ENCODE data around the gene CETN3.

Gene CETN3

DNA sequence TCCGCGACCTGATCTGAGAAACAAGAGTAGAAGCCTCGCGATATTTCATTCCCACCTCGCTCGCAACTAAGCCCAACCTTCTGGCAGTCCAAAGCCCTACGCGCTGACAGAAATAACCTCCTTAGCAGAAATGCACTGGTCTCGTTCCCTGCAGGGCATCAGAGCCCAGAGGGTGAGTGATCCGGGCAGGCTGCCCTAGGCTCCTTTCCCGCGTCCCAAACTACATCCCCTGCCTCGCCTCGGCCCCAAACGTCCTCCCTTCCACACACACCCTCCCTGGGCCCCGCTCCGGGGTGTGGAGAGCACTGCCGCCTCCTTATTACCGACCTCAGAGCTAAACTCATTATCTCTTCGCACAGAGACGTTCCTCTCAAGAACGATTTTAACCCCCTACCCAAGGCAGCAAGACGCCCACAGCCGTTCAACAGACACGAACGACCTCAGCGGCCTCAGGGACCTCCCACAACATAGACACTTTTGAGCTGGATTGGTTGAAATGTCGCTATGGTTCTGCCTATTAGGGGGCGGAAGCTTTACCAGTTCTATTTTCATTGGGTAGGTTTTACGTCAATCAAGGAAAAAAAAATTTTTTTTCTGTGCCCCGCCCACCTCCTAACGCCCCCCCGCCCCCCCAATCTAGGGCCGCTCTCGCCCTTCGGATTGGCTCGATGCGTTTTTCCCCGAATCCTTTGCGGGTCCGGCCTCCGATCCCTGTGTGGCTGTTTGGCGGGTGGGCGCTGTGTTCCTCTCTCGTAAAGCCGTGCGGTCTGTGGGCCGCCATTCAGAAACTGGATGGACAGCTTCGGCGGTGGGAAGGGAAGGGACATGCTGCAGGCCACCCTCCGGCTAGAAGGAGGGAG, at the start of gene CETN3:
TSS of gene CETN3 (minus strand) at position 439 of the 860 bp plus-strand sequence. CDS start at position 344, 95 bp downstream.
- peak; percentile 86 to 90 for DNase-seq

GRCh38 chr5:90446961-90447360, 37.4 kb upstream of the CETN3 start:
- no peak for DNase-seq

- no peak for DNase-seq
Measured at GRCh38 chr5:90440644-90441043, 31.1 kb upstream of the CETN3 start.

DNA sequence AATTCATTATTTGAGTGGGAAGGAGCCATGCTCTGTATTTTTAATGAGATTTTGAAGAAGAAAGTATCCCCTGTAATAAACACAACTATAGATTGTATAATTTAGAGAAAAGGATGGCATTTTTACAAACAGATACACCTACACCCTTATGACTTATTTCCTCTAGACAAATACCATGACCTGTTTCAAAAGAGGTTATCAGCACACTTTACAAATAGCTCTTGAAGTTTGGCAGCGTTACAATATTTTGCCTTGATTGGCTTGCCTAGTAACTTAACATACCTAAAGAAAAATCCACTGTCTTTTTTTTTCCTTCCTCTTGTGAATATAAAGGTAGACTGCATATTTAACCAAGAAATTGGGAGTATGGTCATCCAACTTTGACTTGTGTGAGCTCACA, 28.5 kb upstream of the CETN3 start:
- DNase-seq, result no peak

DNA sequence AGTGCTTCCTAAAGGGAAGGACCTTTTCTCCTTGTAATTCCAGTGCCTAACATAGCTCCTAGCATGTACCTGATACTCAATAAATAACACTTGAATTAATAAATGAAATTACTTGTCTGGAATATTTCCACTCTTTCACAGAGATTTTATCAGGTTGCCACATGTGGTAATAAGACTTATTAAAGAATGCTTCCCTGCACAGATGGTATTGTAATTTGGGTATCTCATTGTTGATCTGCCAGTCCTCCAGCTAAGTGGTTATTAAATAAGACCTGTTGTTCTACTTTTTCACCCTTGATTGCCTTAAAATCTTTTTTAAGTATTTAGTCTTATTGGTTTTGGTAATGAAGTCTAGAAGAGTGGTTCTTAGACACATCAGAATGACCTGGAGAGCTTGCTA, 28.1 kb upstream of the CETN3 start:
- no peak for DNase-seq

DNA sequence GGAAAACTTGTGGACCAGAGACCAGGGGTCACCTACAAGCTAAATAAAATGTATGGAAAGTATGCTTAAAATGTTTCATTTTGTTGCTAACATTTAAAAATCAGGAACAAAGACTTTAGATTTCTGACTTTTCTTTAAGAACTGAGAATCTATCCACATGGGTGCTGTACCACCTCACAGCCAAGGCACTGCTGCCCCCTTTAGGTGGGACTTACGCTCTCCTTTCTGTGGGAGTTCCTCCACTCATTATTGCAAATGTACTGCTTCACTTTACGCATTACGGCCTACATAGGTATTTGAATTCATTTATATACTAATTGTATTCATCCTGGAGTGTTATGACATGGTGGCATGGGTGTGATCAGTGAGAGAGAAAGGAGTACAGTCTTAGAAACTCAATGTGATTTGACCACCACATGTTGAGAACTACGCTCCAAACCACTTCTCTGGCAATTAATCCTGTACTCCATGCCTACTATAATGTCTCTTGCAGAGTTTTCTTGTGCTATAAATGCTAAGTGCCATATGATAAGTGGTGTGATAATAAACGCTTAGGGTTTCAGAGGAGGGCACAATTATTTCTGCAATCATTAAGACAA, 24.7 kb upstream of the CETN3 start:
- DNase-seq, result peak; percentile 43 to 58

- DNase-seq, result no peak
Measured at GRCh38 chr5:90424245-90424644, 14.7 kb upstream of the CETN3 start.

- no peak for DNase-seq
Measured at GRCh38 chr5:90421136-90421535, 11.6 kb upstream of the CETN3 start.

DNA sequence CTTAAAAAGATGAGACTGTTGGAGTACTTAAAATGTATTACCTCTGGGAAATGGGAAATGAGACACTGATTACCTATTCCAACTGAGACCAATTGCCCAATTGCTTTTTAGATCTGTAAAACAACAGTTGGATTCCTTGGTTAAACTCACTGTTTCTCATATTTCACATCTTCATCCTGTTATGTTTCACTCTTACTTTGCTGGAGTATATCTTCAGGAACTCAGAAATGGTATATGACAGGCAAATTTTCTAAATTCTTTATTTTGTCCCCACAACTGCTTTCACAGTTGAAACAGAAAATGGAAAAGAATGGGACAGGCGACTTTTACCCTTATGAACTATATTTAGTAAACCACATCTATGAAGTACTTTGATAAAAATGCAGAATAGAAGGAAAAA, 8.7 kb upstream of the CETN3 start:
- no peak for DNase-seq

DNA sequence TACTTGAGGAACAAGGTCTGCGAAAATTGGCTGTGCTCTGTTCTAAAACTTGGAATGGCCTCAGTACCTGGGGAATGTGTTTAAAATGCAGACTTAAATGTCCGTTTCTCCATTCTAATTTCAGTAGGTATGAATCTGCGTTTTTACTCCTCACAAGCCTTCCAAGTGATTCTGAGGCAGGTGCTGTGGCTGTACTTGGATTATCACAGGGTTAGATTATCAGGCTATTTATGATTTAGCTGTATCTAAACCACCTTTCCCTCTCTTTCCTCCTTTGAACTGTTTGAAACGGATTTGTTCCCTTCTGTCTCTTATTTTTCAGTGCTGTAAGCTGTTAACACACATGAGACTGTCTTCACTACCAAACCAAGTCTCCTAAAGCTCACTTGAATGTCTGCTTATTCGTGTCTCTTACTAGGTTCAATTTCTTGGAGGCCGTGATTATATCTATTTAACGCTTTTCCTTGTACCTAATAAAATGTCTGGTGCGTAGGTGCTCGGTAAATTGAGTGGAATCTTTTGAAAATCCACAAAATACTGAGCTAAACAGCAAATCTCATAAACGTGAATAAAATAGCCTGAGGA, 714 bp upstream of the CETN3 start:
- no peak for DNase-seq

DNA sequence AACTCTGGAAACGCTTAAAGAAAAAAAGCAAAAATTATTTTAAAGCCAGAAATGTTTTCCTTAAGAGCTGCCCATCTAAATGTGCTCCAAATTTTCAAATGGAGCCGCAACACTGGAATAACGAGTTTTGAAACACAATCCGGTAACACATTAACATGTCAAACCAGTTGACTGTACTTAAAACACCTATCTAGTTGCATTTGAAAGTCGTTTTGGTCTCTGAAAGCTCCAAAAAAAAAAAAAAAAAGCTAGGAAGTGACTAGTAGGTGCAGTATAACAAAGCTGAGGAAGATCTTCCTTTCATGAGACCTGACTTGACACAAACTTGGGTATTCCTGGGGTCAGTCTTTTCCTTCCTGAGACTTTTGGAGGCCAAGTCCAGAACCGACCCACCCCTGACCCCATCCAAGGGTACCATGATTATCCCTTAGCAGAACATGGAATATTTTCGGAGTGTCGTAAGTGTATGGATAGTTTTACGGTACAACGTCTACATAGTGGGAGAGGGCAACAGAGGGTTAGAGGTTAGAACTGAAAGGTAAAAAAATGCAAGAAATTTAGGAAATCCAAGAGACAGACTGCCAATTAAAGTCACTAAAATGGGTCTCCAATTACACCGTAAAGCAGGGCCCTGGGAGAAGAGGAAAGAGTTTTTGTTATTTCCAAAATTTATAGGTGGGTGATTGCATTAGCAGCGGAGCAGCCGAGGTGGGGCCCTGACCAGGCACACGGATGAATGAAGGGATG, 812 bp downstream of the CETN3 start:
- no peak for DNase-seq

DNA sequence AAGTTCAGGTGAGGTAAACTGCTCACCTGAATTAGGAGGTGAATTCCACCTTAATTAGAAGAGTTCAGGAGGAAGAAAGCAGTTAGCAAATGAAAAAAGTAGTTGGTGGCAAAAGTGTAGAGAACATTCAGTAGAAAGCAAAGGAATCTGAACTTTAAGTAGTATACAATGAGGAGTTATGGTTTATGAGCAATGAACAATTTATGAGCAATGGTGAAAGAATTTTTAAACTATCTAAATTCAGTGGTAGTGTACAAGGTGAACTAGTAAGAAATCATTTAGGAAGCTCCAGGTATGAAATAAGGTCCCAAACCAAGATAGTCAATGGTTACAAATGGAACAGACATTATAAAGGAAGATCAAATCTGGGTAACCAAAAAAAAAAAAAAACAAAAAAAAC, 3.1 kb downstream of the CETN3 start:
- DNase-seq, result no peak

DNA sequence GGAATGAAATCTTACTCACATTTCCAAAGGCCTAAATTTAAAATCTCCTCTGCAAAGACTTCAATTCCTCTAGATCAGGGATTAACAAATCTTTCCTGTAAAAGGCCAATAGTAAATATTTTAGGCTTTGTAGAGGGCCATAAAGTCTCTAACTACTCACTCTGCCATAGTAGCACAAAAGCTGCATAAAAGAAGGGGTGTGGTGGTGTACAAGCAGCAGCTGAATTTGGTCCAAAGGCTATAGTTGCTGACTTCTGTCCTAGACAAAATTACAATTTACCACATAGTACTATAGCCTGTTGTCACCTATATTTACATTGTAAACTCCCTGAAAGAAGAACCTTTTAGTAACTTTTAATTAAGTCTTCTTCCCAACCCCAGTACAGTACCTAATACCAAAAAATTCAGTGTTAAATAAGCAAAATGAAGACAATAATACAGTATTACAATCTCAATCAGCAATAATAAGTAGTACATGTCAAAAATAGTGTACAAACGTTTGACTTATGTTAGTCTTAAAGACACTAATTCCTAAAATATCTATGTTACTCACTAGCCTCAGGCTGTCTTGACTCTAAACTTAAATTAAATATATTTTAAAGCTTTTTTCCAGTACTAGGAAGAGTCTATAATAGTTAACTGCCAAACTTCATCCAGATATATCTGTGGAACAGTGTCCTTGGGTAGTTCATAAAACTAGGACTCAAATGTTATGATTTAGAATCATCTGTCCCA, 6.9 kb downstream of the CETN3 start:
- no peak for DNase-seq

GRCh38 chr5:90399251-90399650, 10.3 kb downstream of the CETN3 start:
- no peak for DNase-seq

- DNase-seq, result no peak
Measured at GRCh38 chr5:90398726-90399125, 10.8 kb downstream of the CETN3 start.

GRCh38 chr5:90395005-90395404, 14.6 kb downstream of the CETN3 start:
- no peak for DNase-seq

DNA sequence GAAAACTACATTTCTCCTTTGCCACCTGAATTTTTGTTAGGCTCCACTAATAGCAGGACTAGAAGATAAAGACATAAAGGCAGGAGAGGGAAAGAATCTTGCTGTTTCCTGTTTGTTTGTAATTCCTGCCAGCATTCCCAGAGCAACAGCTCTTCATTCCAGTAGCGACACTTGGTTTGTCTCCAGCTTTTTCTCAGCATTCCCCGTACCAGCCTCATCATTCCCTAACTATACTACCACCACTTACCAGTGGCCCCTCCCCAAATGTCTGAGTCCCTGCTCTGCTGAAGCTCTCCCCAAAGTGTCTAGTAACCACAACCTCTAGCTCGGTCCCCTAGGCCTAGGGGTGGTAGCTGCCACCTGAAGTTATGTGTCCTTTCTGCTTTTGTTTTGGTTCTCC, 18.6 kb downstream of the CETN3 start:
- no peak for DNase-seq

GRCh38 chr5:90390326-90390725, 19.2 kb downstream of the CETN3 start:
- no peak for DNase-seq

- no peak for DNase-seq
Measured at GRCh38 chr5:90387508-90387907, 22.0 kb downstream of the CETN3 start.

DNA sequence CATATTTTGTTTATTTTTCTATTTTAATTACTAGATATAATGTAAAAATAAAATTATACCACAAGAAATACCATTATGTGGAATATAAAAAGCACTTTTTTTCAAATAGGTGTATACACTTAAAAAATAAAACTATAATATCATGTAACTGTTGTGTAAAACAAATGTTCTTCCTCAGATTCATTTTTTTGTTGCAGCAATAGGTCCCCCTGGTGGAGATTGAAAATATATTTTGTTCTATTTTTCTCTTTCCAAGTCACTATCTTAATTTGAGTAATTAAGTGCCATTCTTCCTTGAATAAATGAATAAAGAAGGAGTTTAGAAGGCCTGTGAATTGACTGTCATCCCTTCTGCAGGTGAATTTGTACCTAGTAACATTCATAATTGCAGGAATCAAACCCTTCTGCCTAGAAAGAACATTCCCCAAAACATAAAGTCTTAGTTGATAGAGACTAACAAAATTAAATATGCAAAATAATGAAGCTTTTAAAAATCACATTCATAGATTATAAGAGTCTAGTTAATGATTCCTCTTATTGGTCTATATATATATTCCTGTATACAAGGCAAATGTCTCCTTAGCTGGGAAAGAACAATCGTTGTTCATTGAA, 23.4 kb downstream of the CETN3 start:
- no peak for DNase-seq

DNA sequence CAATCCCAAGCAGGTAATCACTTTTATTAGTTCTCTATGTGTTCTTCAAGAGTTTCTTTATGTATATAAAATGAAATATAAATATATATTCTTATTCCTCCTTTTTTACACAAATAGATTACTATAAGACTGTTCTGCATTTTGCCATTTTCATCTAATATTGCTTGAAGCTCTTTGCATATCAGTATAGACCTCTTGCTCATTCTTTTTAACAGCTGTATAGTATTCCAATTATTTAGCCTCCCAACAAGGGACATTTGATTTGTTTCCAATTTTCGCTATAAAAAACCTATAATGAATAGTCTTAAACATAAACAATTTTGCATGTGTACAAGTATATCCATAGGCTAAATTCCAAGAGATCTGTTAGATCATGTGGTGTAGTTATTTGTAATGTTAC, 25.2 kb downstream of the CETN3 start:
- DNase-seq, result no peak

GRCh38 chr5:90383903-90384302, 25.7 kb downstream of the CETN3 start:
- DNase-seq, result no peak
